Activated CD8-positive, alpha-beta memory T cell treated with anti-CD3 and anti-CD28 coated beads, Interleukin-2, amount 50 U/mL, for 24 hours (primary cell): ENCODE results near the gene BRD7.

Experiments
- DNase-seq: peaks from one replicate; pipeline ENCODE4 v3.0.0-alpha.2; 2020; ENCODE audit errors: extremely low read depth

Gene BRD7

GRCh38 chr16:50368410-50369132 lies at the start of gene BRD7:
BRD7 (minus strand) TSS chr16:50368988; CDS start chr16:50368774, 214 bp downstream.
- peak; percentile 18 for DNase-seq

- no peak for DNase-seq
Measured at GRCh38 chr16:50416388-50416787, 47.6 kb upstream of the BRD7 start.

GRCh38 chr16:50414152-50414551 lies 45.4 kb upstream of the BRD7 start:
- DNase-seq, result no peak

GRCh38 chr16:50411034-50411433 lies 42.2 kb upstream of the BRD7 start:
- DNase-seq, result no peak

- no peak for DNase-seq
Measured at GRCh38 chr16:50408001-50408561, 39.3 kb upstream of the BRD7 start.

GRCh38 chr16:50407351-50407750 lies 38.6 kb upstream of the BRD7 start:
- DNase-seq, result no peak

- DNase-seq, result no peak
Measured at GRCh38 chr16:50403491-50403890, 34.7 kb upstream of the BRD7 start.

- no peak for DNase-seq
Measured at GRCh38 chr16:50402298-50402895, 33.6 kb upstream of the BRD7 start.

GRCh38 chr16:50401355-50401754 lies 32.6 kb upstream of the BRD7 start:
- no peak for DNase-seq

GRCh38 chr16:50400967-50401348 lies 32.2 kb upstream of the BRD7 start:
- no peak for DNase-seq

GRCh38 chr16:50400312-50400966 lies 31.7 kb upstream of the BRD7 start:
- no peak for DNase-seq

GRCh38 chr16:50399411-50399810 lies 30.6 kb upstream of the BRD7 start:
- DNase-seq, result no peak

GRCh38 chr16:50398336-50398735 lies 29.5 kb upstream of the BRD7 start:
- DNase-seq, result no peak

GRCh38 chr16:50396761-50397535 lies 28.2 kb upstream of the BRD7 start:
- DNase-seq, result no peak

- DNase-seq, result no peak
Measured at GRCh38 chr16:50395763-50396710, 27.2 kb upstream of the BRD7 start.

GRCh38 chr16:50393858-50394802 lies 25.3 kb upstream of the BRD7 start:
- no peak for DNase-seq

GRCh38 chr16:50393416-50393815 lies 24.6 kb upstream of the BRD7 start:
- DNase-seq, result no peak

- DNase-seq, result no peak
Measured at GRCh38 chr16:50390914-50391716, 22.3 kb upstream of the BRD7 start.

GRCh38 chr16:50390371-50390771 lies 21.6 kb upstream of the BRD7 start:
- DNase-seq, result no peak
